ENCODE data around the gene HLA-E.
A peak's percentile ranks its signal among the peaks of the same experiment; 100 is the strongest.
"Not testable (repeated sequence)": the region's sequence is repeated elsewhere in the genome, so short reads cannot be mapped to it uniquely, and the experiment has no call there.

The HLA-E gene

DNA sequence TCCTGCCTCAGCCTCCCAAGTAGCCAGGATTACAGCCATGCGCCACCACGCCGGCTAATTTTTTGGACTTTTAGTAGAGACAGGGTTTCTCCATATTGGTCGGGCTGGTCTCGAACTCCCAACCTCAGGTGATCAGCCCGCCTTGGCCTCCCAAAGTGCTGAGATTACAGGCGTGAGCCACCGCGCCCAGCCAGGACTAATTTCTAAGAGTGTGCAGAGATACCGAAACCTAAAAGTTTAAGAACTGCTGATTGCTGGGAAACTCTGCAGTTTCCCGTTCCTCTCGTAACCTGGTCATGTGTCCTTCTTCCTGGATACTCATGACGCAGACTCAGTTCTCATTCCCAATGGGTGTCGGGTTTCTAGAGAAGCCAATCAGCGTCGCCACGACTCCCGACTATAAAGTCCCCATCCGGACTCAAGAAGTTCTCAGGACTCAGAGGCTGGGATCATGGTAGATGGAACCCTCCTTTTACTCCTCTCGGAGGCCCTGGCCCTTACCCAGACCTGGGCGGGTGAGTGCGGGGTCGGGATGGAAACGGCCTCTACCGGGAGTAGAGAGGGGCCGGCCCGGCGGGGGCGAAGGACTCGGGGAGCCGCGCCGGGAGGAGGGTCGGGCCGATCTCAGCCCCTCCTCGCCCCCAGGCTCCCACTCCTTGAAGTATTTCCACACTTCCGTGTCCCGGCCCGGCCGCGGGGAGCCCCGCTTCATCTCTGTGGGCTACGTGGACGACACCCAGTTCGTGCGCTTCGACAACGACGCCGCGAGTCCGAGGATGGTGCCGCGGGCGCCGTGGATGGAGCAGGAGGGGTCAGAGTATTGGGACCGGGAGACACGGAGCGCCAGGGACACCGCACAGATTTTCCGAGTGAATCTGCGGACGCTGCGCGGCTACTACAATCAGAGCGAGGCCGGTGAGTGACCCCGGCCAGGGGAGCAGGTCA lies at the start of gene HLA-E:
Gene HLA-E, plus strand, starts transcription at position 429 of the 945 bp plus-strand sequence. Its CDS starts 23 bp downstream, at position 452.
- peak; percentile 98 for DNase-seq (ENCODE audit: low spot score)

DNA sequence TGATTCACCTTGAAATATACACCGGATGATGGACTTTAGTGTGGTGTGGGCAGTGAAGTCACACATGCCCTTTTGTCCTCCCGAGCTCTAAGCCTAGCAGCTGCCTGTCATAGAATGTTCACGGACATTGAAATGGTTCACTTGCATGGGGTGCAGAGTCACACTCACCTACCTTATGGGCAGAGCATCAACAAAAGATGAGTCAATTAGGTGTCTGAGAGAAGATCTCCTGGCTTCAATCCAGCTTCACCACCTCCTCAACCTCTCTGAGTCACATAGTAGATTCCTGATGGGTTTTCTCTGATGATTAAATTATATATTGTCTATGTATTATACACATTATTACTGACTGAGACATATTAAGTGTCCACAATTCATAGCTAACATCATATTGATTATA lies 48.1 kb upstream of the HLA-E start:
- no peak for DNase-seq (ENCODE audit: low spot score)

DNA sequence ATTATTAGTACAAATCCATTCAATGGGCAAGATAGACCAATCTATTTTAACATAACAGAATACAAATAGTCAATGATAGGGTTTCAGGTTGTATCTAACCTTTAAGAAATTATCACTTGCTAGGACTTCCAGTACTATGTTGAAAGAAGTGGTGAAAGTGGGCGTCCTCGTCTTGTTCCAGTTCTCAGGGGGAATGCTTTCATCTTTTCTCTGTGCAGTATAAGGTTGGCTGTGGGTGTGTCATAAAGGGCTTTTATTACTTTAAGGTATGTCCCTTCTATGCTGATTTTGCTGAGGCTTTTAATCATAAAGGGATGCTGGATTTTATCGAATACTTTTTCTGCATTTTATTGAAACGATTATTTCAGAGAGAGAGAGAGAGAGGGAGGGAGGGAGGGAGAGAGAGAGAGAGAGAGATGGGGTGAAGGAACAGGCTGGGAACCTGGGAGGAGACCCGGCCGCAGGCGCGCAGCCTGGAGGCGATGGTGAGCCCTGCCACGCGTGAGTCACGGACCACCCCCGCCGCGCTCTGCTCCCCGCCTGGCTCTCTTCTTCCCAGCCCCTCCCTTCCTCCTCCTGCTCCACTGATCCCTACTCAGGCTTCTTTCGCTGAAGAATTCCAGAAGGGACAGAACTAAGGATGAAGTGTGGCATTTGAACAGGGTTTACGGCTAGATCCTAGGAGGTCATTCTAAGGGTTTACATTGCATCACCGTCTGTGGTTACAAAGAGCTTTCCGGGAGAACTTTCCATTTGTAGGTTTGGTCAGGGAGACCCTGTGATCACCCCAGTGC lies 45.5 kb upstream of the HLA-E start:
- DNase-seq (ENCODE audit: low spot score), result no peak

DNA sequence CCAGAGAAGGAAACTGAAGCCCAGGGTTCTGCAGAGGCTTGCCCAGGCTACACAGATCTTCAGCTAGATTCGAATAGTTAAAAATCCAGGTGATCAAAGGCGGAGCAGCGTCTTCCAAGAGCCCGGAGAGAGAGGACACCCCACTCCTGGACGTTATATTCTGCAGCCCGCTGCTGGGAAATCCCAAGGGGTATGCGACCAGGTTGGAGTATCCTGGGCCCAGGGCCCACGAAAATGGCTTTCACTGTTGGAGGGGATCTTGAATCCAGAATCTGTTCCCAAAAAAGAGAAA lies 44.9 kb upstream of the HLA-E start:
- no peak for DNase-seq (ENCODE audit: low spot score)

DNA sequence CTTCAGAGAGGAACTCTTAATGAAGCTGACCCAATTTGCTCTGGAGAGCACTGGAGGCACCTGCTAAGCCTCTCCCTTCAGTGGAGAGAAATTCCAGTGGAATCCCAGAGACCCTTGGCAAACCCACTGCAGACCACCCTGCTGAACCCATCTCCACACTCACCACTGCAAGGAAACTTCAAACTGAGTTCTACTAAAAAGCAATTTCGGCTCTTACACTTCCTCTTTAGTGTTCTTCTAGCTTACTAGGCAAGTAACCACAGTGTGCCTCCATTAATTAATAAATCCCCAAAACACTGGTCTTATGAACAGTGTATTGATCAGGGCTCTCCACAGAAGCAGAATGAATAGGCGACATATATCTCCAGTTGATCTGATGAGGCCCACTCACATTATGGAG lies 43.0 kb upstream of the HLA-E start:
- DNase-seq (ENCODE audit: low spot score), result no peak

DNA sequence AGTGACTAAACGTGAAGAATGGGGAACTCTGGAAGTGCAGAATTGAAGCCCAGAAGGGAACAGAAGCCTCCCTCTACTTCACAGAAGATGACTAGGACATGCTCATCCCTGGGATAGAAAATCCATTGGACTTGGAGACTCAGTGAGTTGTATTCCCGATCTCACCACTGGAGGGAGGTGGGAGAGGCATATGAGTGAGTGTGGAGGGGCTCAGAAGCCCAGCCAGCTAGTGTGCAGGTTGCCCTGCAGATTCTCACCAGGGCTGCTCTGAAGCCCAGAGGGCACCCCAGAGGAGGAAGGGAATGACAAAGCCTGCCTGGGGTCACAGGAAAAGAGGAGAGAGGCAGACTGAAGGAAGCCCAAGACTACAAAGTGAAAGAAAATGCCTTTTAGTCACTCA lies 42.1 kb upstream of the HLA-E start:
- peak; percentile 26 for DNase-seq (ENCODE audit: low spot score)

DNA sequence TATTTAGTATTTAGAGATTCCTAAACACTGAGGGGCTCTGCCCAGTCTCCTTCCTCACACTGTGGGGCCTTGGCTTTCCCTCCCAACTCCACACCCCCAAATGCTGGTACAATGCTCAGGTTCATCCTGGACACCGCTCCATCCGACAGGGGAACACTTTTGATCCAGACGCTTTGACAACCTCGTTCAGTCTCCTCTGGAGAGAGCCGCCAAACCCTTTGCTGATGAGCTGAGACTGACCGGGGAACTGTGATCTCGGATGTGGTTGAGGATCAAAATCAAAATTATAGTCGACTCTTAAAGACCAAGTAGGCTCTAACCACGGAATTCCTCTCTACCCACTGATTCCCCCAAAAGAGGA lies 38.8 kb upstream of the HLA-E start:
- DNase-seq (ENCODE audit: low spot score), result no peak

DNA sequence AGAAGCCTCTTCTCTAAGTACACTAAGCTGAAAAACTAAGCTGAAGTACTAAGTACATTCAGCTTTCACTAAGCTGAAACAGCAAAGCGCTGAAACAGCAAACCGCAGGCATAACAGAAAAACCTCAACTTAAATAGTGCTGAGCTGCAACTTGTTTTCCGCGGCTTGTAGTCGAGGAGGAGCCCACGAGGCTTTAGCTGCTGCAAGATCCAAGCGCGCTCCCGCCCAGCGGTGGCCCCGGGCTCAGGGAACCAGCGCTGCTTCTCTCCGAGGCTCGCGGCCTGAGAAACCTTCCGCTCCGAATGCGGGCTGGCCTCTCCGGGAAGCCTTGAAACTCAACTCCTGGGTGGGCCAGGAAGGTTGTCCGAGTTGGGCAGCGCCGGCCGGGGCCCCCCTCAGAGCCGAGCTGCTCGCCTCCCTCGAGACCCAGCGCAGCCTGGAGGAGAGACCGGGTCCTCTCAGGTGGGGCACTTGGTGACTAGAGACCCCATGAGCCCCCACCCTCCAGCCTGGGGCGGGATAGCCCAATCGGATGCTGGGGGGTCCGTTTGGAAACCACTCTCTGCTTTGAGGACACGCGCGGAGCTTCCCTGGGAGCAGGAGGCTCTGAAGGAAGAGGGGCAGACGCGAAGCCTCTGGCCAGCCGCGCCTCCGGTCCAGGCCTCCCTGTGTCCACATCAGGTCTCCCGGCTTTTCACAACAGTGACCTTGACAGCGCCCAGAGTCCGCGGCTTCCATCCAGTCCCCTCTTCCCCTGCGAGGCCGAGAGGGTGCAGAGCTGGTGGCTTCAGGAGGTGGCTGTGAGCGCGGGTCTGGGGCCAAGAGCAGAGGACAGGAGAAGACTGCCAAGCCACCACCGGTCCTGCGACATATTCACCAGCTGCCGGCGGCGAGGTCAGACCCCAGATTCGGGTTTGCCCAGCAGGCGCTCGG lies 38.1 kb upstream of the HLA-E start:
- DNase-seq (ENCODE audit: low spot score), result no peak

DNA sequence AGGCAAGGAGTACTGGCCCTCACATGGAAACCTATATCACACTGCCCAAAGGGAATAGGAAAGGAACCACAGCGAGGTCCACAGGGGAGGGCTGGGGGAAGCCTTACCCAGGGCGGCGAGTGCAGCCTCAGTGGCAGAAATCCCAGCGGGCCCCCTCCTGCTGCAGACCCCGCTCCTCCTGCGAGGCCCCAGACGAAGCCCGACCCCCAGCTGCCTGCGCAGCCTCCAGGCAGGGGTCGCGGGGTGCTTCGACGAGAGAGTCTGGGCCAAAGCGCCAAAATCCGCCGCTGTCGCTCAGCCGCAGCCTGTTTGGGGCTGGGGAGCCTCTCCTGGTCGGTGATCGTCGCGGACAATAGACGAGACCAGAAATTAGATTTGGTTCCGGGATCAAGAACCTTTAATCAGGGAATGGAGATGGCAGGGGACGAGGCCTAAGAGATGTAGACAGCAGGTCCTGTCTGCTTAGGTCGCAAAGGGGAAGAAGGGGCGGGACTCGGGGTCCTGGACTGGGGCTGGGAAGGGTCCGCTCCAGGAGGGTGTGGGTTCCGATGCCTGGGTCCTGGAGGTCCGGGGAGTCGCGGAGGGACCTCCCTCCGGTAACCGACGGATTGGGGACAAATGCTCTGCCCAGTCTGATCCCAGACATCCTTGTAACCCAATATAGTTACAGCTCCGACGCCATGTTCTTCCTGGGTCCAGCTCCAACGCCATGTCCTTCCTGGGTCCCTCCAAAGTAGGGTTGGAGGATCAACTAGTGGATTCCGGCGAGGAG lies 36.4 kb upstream of the HLA-E start:
- no peak for DNase-seq (ENCODE audit: low spot score)

DNA sequence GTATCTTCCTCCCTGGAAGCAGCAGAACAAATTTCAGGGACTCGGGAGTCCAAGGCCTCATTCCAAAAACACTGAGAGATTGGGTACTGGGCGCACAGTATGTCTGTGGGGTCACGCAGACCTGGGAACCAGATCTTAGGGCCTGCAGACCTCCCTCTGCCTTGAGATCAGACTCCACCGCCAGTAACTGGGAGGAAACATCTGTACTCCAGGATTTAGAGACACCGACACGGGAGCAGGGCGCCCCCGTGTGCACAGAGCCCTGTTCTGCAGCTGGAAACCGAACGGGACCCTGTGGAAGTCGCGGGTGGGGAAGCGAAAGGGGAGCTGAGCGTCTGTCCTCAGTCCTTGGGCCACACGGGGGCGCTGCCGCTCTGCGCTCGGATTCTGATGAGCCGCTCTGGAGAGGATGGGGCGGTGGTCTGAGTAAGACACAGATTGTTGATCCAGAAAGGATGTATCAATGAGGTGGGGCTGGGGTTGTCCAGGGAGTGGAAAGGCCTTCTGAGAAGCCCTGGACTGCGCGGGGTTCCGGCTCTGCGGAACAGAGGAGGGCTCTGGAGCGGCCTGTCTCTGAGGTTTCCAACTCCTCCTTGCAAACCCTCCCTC lies 35.7 kb upstream of the HLA-E start:
- peak; percentile 78 for DNase-seq (ENCODE audit: low spot score)

DNA sequence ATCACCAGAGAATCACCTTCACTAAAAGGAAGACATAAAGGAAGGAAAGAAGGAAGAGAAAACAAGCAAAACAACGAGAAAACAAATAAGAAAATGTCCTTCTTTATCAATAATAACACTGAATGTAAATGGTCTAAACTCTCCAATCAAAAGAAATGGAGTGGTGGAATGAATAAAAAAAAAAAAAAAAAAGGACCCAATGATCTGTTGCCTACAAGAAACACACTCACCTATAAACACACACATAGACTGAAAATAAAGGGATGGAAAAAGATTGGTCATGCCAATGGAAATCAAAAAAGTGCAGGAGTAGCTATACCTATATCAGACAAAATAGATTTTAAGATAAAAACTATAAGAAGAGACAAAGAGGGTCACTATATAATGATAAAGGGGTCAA lies 30.2 kb upstream of the HLA-E start:
- no peak for DNase-seq (ENCODE audit: low spot score)

DNA sequence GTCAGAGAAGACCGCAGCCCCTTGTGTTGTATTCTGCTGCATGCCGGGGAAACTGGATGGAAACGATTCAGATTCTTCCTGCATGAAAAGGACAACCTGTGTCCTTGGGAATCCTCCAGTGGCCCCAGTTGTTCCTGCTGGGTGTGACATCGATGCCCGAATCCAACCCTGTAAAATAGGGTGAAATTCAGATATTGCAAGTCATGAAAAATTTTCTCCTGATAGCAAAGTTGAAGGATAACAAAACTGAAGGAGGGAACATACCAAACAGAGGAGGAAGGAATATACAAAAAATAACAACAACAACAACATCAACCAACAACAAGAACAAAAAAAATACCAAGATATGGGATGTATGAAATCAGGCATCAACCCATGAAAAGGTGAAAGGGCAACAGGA lies 28.3 kb upstream of the HLA-E start:
- no peak for DNase-seq (ENCODE audit: low spot score)

DNA sequence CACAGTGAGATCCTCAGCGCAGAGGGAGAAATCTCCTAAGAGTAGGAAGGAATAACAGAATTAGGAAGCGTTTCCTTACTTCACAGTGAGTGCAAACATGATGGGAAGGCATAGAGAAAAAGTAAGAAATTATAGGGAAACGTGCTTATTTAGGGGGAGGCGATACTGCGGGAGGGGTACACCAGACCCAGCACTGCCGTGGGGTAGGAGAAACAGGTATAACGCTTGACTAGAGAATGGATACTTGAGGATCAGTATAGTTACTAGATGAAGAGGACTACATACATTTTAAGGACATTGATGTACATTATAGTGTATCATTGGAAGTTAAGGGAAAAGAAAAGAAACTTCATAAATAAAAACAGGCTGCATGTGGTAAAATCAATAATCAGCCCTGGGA lies 26.8 kb upstream of the HLA-E start:
- no peak for DNase-seq (ENCODE audit: low spot score)

DNA sequence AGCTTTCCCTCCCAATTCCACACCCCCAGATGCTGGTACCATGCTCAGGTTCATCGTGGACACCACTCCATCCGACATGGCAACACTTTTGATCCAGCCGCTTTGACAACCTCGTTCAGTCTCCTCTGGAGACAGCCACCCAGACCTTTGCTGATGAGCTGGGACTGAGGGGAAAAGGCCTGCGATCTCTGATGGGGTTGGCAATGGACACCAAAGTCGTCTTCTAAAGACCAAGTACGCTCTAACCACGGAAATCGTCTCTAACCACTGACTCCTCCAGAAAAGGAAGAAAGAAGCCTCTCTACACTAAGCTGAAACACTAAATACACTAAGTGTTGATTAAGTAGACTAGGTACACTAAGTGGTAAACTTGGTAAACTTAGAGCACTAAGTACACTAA lies 26.1 kb upstream of the HLA-E start:
- DNase-seq (ENCODE audit: low spot score), result no peak

DNA sequence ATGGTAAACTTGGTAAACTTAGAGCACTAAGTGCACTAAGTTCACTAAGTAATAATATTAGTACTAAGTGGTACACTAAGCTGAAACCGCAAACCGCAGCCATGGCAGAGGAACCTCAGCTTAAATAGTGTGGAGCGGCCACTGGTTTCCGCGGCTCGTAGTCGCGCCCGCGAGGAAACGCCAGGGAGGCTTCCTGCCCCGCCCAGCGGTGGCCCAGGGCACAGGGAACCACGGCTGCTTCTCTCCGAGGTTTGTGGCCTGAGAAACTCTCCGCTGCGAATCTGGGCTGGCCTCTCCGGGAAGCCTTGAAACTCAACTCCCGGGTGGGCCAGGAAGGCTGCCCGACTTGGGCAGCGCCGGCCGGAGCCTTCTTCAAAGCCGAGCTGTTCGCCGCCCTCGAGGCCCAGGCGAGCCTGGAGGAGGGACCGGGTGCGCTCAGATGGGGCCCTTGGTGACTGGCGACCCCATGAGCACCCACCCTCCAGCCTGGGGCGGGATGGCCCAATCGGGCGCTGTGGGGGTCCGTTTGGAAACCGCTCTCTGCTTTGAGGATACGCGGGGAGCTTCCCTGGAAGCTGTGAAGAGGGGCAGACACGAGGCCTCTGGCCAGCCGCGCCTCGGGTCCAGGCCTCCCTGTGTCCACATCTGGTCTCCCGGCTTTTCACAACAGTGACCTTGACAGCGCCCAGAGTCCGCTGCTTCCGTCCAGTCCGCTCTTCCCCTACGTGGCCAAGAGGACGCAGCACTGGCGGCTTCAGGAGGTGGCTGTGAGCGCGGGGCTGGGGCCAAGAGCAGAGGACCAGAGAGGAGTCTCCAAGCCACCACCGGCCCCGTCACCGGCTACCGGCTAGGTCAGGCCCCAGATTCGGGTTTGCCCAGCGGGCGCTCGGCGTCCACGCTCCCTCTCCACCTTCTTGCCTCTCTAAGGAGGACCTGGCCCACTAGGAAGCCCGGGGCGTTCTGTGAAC lies 25.4 kb upstream of the HLA-E start:
- DNase-seq (ENCODE audit: low spot score), result no peak

DNA sequence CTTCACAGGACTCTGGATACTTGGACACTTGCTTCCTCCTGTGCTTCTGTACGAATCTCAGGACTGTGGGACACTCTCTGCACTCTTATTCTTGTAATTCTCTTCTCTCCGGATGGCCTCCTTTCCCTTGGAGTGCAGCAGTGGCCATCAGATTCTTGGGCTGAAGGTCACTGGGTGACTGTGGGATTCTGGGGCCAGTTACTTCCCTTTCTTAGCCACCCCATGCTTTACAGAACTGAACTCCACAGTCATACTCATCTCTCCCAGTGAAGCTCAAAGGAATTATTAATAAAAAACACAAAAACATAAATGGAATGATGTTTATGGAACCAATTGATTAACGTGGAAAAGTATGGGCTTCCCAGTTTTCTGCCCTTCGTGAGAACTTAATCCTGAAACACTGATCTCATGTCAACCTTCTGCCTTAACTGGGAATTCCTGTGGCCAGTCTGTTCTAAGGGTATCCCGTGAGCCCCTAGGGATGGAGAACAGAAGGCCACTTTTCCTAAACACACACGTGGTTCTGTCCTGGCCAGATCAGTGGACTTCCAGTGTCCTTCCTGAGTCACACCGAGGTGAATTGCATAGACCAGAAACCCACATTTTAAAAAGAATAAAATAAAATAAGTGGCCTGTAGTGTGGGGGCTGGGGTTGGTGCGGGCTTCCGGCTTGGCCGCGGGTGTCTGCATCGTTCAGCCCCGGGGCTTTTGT lies 23.6 kb upstream of the HLA-E start:
- DNase-seq (ENCODE audit: low spot score), result no peak

DNA sequence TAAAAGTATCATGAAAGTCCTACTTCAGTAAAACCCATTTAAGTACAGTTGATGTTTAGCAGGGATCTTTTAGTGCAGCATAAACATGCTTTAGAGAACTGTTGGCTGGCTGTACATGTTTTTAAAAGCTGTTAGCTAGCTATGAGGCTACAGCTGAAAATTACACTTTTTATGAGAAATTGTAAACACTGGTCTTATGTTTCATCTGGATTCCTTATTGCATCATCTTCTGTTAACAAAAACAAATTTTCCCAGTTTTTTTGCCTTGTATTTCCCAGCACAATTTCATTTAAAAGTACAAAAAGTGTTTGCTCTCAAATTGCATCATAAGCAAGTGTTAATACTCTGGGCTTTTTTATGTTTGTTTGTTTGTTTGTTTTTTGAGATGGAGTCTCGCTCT lies 18.3 kb upstream of the HLA-E start:
- no peak for DNase-seq (ENCODE audit: low spot score)

DNA sequence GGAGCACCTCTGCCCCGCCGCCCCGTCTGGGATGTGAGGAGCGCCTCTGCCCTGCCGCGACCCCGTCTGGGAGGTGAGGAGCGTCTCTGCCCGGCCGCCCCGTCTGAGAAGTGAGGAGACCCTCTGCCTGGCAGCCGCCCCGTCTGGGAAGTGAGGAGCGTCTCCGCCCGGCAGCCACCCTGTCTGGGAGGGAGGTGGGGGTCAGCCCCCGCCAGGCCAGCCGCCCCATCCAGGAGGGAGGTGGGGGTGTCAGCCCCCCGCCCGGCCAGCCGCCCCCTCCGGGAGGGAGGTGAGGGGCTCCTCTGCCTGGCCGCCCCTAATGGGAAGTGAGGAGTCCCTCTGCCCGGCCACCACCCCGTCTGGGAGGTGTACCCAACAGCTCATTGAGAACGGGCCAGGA lies 14.2 kb upstream of the HLA-E start:
- not testable (repeated sequence) for DNase-seq (ENCODE audit: low spot score)

DNA sequence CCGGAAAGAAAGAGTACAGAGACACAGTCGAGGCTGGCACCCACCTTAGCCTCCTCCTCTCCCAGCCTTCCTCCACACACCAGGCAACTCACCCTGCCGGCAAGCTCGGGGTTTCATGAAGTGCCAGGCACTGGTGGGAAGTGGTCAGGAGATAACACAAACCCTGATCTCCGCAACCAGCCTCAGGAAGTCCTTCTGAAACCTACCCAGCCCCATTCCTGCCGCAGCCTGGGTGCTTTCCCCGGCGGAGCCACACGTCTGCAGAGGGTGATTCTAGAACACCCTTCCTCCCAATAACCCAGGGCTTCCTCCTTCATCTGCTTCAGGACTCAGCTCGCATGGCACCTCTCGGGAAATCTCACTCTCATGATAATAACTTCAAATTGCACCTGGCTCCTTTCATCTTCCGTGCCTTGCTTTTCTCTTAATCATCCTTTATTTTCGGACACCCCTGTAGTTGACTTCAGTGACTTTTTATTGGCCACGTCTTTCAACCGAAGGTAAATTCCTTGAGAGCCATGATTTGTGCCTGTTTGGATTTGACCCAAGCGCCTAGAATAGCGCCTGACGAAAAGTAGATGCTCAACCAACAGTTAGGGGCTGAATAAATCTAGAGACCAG lies 8.7 kb upstream of the HLA-E start:
- DNase-seq (ENCODE audit: low spot score), result no peak

All from cerebellar cortex (tissue), 1 donor.